Ishikawa (cell line): ENCODE measurements around the gene CCK.

Source experiments
- CEBPB ChIP-seq: IDR thresholded peaks from 2 replicates; pipeline ENCODE4 v1.6.1; 2012
- CREB1 ChIP-seq: IDR thresholded peaks from 2 replicates; pipeline ENCODE4 v1.6.1; 2012; ENCODE audit warnings: low read depth
- EGR1 ChIP-seq: IDR thresholded peaks from 2 replicates; pipeline ENCODE4 v1.6.1; 2012
- EP300 ChIP-seq: IDR thresholded peaks from 2 replicates; pipeline ENCODE4 v1.6.1; 2012; ENCODE audit warnings: borderline replicate concordance
- FOXM1 ChIP-seq: IDR thresholded peaks from 2 replicates; pipeline ENCODE4 v1.6.1; 2012; ENCODE audit warnings: low read depth, borderline replicate concordance
- MAX ChIP-seq: IDR thresholded peaks from 2 replicates; pipeline ENCODE4 v1.6.1; 2012
- NFIC ChIP-seq: IDR thresholded peaks from 2 replicates; pipeline ENCODE4 v1.6.1; 2012
- RAD21 ChIP-seq: IDR thresholded peaks from 2 replicates; pipeline ENCODE4 v1.6.1; 2012; ENCODE audit warnings: low read depth
- TAF1 ChIP-seq: IDR thresholded peaks from 2 replicates; pipeline ENCODE4 v1.6.1; 2012; ENCODE audit warnings: low read depth, mild to moderate bottlenecking
- TCF12 ChIP-seq: IDR thresholded peaks from 2 replicates; pipeline ENCODE4 v1.6.1; 2012; ENCODE audit warnings: low read depth
- TEAD4 ChIP-seq: IDR thresholded peaks from 2 replicates; pipeline ENCODE4 v1.6.1; 2012
- YY1 ChIP-seq: IDR thresholded peaks from 2 replicates; pipeline ENCODE4 v1.6.1; 2012; ENCODE audit warnings: low read depth
- ZBTB7A ChIP-seq: IDR thresholded peaks from 2 replicates; pipeline ENCODE4 v1.6.1; 2012; ENCODE audit warnings: low read depth
- TF ChIP-seq, protein P1 (sequence below): IDR thresholded peaks from 2 replicates; pipeline ENCODE4 v1.6.1; 2012
- TF ChIP-seq, protein P2 (sequence below): IDR thresholded peaks from 2 replicates; pipeline ENCODE4 v1.6.1; 2012; ENCODE audit warnings: low read depth, mild to moderate bottlenecking

CCK gene

GRCh38 chr3:42220436-42221121 lies 45.4 kb downstream of the CCK start:
- no peak for TF ChIP-seq MAX

DNA sequence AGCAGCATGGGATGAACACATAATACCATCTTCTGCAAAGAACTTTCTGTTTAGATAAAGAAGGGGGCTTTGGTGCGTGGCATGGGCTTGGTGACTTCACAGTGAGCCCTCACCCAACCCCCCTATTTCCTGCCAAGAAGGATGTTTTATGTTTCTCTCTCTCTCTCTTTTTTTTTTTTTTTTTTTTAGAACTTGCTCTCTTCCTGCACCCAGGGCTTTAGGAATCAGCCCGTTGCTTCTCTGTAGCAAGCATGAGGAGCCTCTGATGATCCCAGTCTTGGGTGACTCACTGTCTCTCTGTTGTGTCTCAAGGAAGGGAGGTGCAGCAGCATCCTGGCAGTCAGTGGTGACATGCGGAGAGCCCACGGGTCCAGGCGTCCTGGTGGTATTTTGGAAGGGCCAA lies 49.1 kb downstream of the CCK start:
- TF ChIP-seq FOXM1: no peak

DNA sequence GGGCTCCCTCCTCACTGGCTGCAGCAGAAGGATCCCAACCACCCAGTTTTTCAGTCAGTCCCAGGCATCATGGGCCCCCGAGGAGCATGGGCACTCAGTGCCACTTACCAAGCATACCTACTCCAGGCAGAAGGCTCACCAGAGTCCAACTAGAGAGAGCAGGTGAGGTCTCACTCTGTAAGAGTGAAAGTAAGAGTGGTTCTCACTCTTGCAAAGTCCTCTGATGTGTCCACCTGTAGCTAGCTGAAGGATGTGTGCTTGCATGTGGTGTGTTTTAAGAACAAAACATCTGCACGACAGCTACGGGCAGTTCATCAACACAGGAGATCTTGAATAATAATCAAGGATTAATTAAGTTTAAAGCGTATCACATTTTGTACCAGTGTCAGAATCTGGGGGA lies 49.7 kb downstream of the CCK start:
- TF ChIP-seq, protein P1, sequence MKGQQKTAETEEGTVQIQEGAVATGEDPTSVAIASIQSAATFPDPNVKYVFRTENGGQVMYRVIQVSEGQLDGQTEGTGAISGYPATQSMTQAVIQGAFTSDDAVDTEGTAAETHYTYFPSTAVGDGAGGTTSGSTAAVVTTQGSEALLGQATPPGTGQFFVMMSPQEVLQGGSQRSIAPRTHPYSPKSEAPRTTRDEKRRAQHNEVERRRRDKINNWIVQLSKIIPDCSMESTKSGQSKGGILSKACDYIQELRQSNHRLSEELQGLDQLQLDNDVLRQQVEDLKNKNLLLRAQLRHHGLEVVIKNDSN: no peak
- TF ChIP-seq NFIC (no peak), MAX (no peak), RAD21 (no peak), EGR1 (no peak), EP300 (no peak), TAF1 (no peak), TEAD4 (no peak), CEBPB (no peak), CREB1 (no peak), YY1 (no peak)
- TF ChIP-seq, protein P2, sequence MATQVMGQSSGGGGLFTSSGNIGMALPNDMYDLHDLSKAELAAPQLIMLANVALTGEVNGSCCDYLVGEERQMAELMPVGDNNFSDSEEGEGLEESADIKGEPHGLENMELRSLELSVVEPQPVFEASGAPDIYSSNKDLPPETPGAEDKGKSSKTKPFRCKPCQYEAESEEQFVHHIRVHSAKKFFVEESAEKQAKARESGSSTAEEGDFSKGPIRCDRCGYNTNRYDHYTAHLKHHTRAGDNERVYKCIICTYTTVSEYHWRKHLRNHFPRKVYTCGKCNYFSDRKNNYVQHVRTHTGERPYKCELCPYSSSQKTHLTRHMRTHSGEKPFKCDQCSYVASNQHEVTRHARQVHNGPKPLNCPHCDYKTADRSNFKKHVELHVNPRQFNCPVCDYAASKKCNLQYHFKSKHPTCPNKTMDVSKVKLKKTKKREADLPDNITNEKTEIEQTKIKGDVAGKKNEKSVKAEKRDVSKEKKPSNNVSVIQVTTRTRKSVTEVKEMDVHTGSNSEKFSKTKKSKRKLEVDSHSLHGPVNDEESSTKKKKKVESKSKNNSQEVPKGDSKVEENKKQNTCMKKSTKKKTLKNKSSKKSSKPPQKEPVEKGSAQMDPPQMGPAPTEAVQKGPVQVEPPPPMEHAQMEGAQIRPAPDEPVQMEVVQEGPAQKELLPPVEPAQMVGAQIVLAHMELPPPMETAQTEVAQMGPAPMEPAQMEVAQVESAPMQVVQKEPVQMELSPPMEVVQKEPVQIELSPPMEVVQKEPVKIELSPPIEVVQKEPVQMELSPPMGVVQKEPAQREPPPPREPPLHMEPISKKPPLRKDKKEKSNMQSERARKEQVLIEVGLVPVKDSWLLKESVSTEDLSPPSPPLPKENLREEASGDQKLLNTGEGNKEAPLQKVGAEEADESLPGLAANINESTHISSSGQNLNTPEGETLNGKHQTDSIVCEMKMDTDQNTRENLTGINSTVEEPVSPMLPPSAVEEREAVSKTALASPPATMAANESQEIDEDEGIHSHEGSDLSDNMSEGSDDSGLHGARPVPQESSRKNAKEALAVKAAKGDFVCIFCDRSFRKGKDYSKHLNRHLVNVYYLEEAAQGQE: no peak

DNA sequence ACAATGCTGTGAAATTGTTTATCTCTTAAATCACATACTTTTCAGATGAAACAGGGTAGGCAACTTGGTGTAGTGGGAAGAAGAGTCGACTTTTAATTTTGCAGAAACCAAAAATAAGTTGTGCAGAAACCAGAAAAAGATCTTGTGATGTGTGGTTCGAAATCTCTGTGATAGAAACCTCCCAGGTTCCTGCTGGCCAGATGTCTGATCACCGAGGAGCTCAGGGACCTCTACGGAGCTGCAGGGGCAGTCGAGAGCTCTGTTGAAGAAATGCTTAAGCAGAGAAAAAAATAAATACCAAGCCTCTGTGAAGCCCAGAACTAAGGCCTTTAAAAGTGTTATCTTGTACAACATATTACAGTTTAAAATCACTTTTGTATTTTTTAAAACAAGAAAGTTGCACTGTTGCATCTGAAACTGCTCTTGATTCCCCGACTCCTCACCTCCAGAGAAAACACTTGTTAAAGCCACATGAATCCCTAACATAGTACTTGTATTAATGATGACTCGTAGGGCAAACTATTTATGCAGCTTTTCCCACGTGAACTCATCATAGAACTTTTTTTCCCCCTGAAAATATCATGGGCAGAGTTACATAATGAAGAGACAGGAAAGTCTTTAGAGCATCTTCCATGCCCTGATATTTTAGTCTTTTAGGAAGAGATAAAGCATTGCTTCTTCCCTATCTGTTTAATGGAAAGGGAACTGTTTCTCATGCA lies 51.3 kb downstream of the CCK start:
- TF ChIP-seq NFIC (no peak), RAD21 (no peak), FOXM1 (no peak), YY1 (no peak), MAX (no peak), TCF12 (no peak), TAF1 (no peak), ZBTB7A (no peak), TEAD4 (no peak), EGR1 (no peak), EP300 (no peak), CREB1 (no peak), CEBPB (no peak)
- TF ChIP-seq, protein P2: no peak
- TF ChIP-seq, protein P1: no peak

DNA sequence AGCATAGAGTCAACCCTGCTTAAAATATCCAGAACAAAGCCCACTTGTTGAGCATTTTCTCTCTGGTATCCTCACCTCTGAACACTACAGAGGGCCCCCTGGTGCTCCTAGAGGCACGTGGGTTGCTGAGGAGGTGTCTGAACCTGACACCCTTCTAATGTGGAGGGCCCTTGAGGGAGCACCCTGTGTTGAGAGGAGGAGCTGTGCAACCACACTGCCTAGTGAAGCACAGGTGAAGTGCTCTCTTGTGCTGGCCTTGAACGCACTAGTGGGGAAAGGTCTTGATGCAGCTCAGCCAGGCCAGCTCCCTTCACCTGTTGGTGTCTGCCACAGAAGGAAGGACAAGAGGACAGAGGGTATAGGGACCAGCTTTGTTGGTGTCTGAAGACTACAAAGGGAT lies 51.9 kb downstream of the CCK start:
- no peak for TF ChIP-seq ZBTB7A
- TF ChIP-seq FOXM1: no peak
- no peak for TF ChIP-seq NFIC
- no peak for TF ChIP-seq RAD21
- no peak for TF ChIP-seq CEBPB
- TF ChIP-seq MAX: no peak
- TF ChIP-seq EGR1: no peak
- no peak for TF ChIP-seq CREB1
- no peak for TF ChIP-seq TEAD4
- TF ChIP-seq, protein P1: no peak
- no peak for TF ChIP-seq TCF12
- no peak for TF ChIP-seq YY1
- TF ChIP-seq, protein P2: no peak
- no peak for TF ChIP-seq TAF1
- TF ChIP-seq EP300: no peak
